Measurements from ENCODE around the gene SLC35G6. TPM values are rescaled to one million over a fixed set of nuclear protein-coding genes. Genes with fewer than 3 reads are reported as not detected.

The SLC35G6 gene
- total and polyA plus RNA-seq, 2 of the 13 experiments (the other 11 are each of a cell fraction or from before 2014, with no cell fraction given): 0.07 TPM; not detected in 1

DNA sequence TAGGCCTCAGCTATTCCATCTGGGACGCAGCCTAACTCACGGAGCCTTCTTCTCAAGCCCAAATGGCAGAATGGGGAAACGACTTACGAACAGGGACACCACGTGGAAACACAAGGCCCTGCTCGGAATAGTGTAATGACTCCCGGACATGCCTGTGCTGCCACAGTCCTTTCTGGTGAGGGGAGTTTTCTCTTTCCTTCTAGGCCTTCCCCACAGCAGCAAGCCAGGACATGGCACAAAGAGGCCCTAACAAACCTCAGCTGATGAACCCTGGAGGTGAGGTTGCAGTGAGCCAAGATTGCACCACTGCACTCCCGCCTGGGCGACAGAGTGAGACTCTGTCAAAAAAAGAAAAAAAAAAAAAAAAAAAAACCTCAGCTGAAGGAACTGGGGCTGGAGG lies 17.2 kb upstream of the SLC35G6 start (continued):
- TF ChIP-seq HOXA3 (CRISPR knock-in tag; IDR thresholded peaks at IDR 0.05): no peak

DNA sequence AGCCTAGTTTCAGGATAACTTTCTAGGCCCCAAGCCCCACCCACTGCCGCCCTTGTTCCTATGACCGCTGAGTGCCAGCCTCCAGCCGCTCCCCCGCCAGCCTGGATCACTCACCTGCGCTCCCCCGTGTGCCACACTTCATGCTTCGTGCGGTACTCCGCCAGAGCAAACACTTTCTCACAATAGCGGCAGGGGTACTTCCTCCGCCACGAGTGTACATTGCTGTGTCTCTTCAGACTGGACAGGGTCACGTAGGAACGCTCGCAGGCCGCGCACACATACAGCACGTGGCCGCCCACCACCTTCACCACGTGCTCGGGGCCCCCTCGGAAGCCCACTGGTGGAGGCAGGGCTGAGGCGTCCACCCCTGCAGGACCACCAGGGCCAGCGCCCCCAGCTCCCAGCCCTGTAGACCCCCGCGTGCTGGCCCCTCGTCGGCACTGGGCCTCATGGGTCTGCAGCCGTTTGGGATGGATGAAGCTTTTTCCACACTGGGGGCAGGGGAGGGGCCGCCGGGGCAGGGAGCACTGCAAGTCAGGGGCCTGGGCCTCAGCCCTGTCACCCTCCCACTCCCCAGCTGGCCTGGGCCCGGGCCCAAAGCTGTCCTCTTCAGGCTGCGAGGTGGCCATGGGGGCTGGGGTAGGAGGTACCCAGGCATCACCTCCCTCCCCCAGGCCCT lies 15.5 kb upstream of the SLC35G6 start:
- H3K9me3 ChIP-seq (ENCODE audit: low read length): no peaks in the 10 kb centered on the region
- peaks cover 3% of the 10 kb centered on the region for H3K79me2 ChIP-seq (ENCODE audit: insufficient read depth, low read length)
- no peak for ATAC-seq
- intact Hi-C loops (cut with micrococcal nuclease; ENCODE audit: unreplicated experiment): no loop called here
- H3K9ac ChIP-seq (ENCODE audit: insufficient read depth, low read depth, low read length): no peak overlapping the region
- FAIRE-seq: no peak
- BruUV-seq (replicated peaks): no TSS peak
- H3K4me1 ChIP-seq (ENCODE audit: insufficient read depth, low read length): peaks cover 24% of the 10 kb centered on the region
- 98% methylated on average over 20 of the region's 33 CpGs for WGBS (ENCODE audit: low lambda C conversion rate)
- no peak overlapping the region for H3K4me3 ChIP-seq (replicated peaks in 1 of 3; ENCODE audit: insufficient read depth in 1 of 3, low read depth in 2 of 3, low read length in 3 of 3)
- H2AFZ ChIP-seq (ENCODE audit: low read length): no peak overlapping the region
- TF ChIP-seq, protein P1, sequence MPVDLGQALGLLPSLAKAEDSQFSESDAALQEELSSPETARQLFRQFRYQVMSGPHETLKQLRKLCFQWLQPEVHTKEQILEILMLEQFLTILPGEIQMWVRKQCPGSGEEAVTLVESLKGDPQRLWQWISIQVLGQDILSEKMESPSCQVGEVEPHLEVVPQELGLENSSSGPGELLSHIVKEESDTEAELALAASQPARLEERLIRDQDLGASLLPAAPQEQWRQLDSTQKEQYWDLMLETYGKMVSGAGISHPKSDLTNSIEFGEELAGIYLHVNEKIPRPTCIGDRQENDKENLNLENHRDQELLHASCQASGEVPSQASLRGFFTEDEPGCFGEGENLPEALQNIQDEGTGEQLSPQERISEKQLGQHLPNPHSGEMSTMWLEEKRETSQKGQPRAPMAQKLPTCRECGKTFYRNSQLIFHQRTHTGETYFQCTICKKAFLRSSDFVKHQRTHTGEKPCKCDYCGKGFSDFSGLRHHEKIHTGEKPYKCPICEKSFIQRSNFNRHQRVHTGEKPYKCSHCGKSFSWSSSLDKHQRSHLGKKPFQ (CRISPR knock-in tag; IDR thresholded peaks at IDR 0.05; ENCODE audit: insufficient replicate concordance): no peak
- TF ChIP-seq, protein P2, sequence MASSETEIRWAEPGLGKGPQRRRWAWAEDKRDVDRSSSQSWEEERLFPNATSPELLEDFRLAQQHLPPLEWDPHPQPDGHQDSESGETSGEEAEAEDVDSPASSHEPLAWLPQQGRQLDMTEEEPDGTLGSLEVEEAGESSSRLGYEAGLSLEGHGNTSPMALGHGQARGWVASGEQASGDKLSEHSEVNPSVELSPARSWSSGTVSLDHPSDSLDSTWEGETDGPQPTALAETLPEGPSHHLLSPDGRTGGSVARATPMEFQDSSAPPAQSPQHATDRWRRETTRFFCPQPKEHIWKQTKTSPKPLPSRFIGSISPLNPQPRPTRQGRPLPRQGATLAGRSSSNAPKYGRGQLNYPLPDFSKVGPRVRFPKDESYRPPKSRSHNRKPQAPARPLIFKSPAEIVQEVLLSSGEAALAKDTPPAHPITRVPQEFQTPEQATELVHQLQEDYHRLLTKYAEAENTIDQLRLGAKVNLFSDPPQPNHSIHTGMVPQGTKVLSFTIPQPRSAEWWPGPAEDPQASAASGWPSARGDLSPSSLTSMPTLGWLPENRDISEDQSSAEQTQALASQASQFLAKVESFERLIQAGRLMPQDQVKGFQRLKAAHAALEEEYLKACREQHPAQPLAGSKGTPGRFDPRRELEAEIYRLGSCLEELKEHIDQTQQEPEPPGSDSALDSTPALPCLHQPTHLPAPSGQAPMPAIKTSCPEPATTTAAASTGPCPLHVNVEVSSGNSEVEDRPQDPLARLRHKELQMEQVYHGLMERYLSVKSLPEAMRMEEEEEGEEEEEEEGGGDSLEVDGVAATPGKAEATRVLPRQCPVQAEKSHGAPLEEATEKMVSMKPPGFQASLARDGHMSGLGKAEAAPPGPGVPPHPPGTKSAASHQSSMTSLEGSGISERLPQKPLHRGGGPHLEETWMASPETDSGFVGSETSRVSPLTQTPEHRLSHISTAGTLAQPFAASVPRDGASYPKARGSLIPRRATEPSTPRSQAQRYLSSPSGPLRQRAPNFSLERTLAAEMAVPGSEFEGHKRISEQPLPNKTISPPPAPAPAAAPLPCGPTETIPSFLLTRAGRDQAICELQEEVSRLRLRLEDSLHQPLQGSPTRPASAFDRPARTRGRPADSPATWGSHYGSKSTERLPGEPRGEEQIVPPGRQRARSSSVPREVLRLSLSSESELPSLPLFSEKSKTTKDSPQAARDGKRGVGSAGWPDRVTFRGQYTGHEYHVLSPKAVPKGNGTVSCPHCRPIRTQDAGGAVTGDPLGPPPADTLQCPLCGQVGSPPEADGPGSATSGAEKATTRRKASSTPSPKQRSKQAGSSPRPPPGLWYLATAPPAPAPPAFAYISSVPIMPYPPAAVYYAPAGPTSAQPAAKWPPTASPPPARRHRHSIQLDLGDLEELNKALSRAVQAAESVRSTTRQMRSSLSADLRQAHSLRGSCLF (CRISPR knock-in tag; IDR thresholded peaks at IDR 0.05; ENCODE audit: borderline replicate concordance): no peak
- TF ChIP-seq, protein P3, sequence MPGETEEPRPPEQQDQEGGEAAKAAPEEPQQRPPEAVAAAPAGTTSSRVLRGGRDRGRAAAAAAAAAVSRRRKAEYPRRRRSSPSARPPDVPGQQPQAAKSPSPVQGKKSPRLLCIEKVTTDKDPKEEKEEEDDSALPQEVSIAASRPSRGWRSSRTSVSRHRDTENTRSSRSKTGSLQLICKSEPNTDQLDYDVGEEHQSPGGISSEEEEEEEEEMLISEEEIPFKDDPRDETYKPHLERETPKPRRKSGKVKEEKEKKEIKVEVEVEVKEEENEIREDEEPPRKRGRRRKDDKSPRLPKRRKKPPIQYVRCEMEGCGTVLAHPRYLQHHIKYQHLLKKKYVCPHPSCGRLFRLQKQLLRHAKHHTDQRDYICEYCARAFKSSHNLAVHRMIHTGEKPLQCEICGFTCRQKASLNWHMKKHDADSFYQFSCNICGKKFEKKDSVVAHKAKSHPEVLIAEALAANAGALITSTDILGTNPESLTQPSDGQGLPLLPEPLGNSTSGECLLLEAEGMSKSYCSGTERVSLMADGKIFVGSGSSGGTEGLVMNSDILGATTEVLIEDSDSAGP (CRISPR knock-in tag; IDR thresholded peaks at IDR 0.05; ENCODE audit: borderline replicate concordance): no peak
- TF ChIP-seq, protein P4, sequence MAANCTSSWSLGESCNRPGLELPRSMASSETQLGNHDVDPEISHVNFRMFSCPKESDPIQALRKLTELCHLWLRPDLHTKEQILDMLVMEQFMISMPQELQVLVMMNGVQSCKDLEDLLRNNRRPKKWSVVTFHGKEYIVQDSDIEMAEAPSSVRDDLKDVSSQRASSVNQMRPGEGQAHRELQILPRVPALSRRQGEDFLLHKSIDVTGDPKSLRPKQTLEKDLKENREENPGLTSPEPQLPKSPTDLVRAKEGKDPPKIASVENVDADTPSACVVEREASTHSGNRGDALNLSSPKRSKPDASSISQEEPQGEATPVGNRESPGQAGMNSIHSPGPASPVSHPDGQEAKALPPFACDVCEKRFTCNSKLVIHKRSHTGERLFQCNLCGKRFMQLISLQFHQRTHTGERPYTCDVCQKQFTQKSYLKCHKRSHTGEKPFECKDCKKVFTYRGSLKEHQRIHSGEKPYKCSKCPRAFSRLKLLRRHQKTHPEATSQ (CRISPR knock-in tag; IDR thresholded peaks at IDR 0.05; ENCODE audit: borderline replicate concordance): no peak
- TF ChIP-seq AGO2 (optimal IDR thresholded peaks at IDR 0.05; ENCODE audit: low read depth, low read length) (peak; percentile 50), ARNT (IDR thresholded peaks at IDR 0.05) (no peak)
- ChIA-PET POLR2A (no interaction called here), CTCF (ENCODE audit: low intra/inter-chr PET ratio, low total read pairs) (no interaction called here)
- H3K27me3 ChIP-seq (ENCODE audit: control insufficient read depth in 1 of 2, insufficient read depth in 2 of 2, low read length in 2 of 2): no peaks in the 10 kb centered on the region
- no peak overlapping the region for H3K27ac ChIP-seq (ENCODE audit: extremely low read length, insufficient read depth, low read length)
- peaks cover 0 to 2% of the 10 kb centered on the region in 2 experiments; a peak in 3 of 5 replicates for H3K36me3 ChIP-seq (replicated peaks in 1 of 2; ENCODE audit: control insufficient read depth in 1 of 2, insufficient read depth in 2 of 2, low read length in 2 of 2)
- H3K4me2 ChIP-seq (ENCODE audit: low read depth, low read length): no peak overlapping the region
- in situ Hi-C loops (cut with HindIII; ENCODE audit: extremely low pct_ligation_motif_present, low pct_unique_long_range_greater_than_20kb): no loop called here
- H4K20me1 ChIP-seq (ENCODE audit: insufficient read depth, low read length): peaks cover 8% of the 10 kb centered on the region; the same call in 1 of the 2 replicates
- no peak for DNase-seq (ENCODE audit: low spot score)

Measured in HepG2 (cell line).